ENCODE data around the gene CLDN10.

Gene CLDN10

GRCh38 chr13:95552208-95552538 lies 347 bp upstream of the CLDN10 start:
- no peaks in the 10 kb centered on the region for H3K79me2 ChIP-seq

GRCh38 chr13:95553581-95554385 lies 1.3 kb downstream of the CLDN10 start:
- no peak for TF ChIP-seq CTCF (IDR thresholded peaks at IDR 0.05)
- no peaks in the 10 kb centered on the region for H3K4me1 ChIP-seq
- H3K4me2 ChIP-seq (ENCODE audit: low read length), result peak overlapping the region; percentile 25
- no peaks in the 10 kb centered on the region for H3K9me3 ChIP-seq (ENCODE audit: control insufficient read depth, low read length)
- H3K27ac ChIP-seq, result no peak overlapping the region
- H3K4me3 ChIP-seq (ENCODE audit: low read depth, low read length), result no peak overlapping the region
- no peaks in the 10 kb centered on the region for H3K79me2 ChIP-seq
- no peaks in the 10 kb centered on the region for H3K27me3 ChIP-seq (ENCODE audit: control insufficient read depth, insufficient read depth, low read length)
- H2AFZ ChIP-seq, result no peak overlapping the region
- H3K36me3 ChIP-seq (ENCODE audit: control insufficient read depth, insufficient read depth, low read length), result no peaks in the 10 kb centered on the region
- H3K9ac ChIP-seq, result no peak overlapping the region

More at GRCh38 chr13:95552208-95552538, 347 bp upstream of the CLDN10 start:
- H3K9me3 ChIP-seq (ENCODE audit: control insufficient read depth, low read length), result no peaks in the 10 kb centered on the region
- H3K4me3 ChIP-seq (ENCODE audit: low read depth, low read length), result no peak overlapping the region
- H2AFZ ChIP-seq, result no peak overlapping the region
- no peak overlapping the region for H3K9ac ChIP-seq
- no peaks in the 10 kb centered on the region for H3K4me1 ChIP-seq
- H3K27me3 ChIP-seq (ENCODE audit: control insufficient read depth, insufficient read depth, low read length), result no peaks in the 10 kb centered on the region
- H3K36me3 ChIP-seq (ENCODE audit: control insufficient read depth, insufficient read depth, low read length), result no peaks in the 10 kb centered on the region
- H3K4me2 ChIP-seq (ENCODE audit: low read length), result no peak overlapping the region
- TF ChIP-seq CTCF (IDR thresholded peaks at IDR 0.05), result no peak
- no peak overlapping the region for H3K27ac ChIP-seq

GRCh38 chr13:95557013-95557412 lies 4.5 kb downstream of the CLDN10 start:
- Histone ChIP-seq H3K9ac (no peak overlapping the region), H3K9me3 (ENCODE audit: control insufficient read depth, low read length) (no peaks in the 10 kb centered on the region), H3K27ac (no peak overlapping the region), H3K4me3 (ENCODE audit: low read depth, low read length) (no peak overlapping the region), H2AFZ (no peak overlapping the region), H3K4me1 (no peaks in the 10 kb centered on the region), H3K36me3 (ENCODE audit: control insufficient read depth, insufficient read depth, low read length) (no peaks in the 10 kb centered on the region), H3K79me2 (no peaks in the 10 kb centered on the region), H3K4me2 (ENCODE audit: low read length) (no peak overlapping the region), H3K27me3 (ENCODE audit: control insufficient read depth, insufficient read depth, low read length) (no peaks in the 10 kb centered on the region)
- TF ChIP-seq CTCF (IDR thresholded peaks at IDR 0.05), result no peak

- no peaks in the 10 kb centered on the region for H3K36me3 ChIP-seq (ENCODE audit: control insufficient read depth, insufficient read depth, low read length)
- no peak overlapping the region for H3K4me2 ChIP-seq (ENCODE audit: low read length)
- no peaks in the 10 kb centered on the region for H3K4me1 ChIP-seq
- H3K27me3 ChIP-seq (ENCODE audit: control insufficient read depth, insufficient read depth, low read length), result no peaks in the 10 kb centered on the region
- H3K9ac ChIP-seq, result no peak overlapping the region
- H3K9me3 ChIP-seq (ENCODE audit: control insufficient read depth, low read length), result no peaks in the 10 kb centered on the region
- no peaks in the 10 kb centered on the region for H3K79me2 ChIP-seq
- H3K27ac ChIP-seq, result no peak overlapping the region
- no peak for TF ChIP-seq CTCF (IDR thresholded peaks at IDR 0.05)
- H3K4me3 ChIP-seq (ENCODE audit: low read depth, low read length), result no peak overlapping the region
- H2AFZ ChIP-seq, result no peak overlapping the region
Measured at GRCh38 chr13:95559100-95559499, 6.6 kb downstream of the CLDN10 start.

- no peak for TF ChIP-seq CTCF (IDR thresholded peaks at IDR 0.05)
- Histone ChIP-seq H3K9ac (no peak overlapping the region), H3K79me2 (no peaks in the 10 kb centered on the region)
Measured at GRCh38 chr13:95560387-95560786, 7.9 kb downstream of the CLDN10 start.

More at GRCh38 chr13:95560387-95560786, 7.9 kb downstream of the CLDN10 start:
- Histone ChIP-seq H2AFZ (no peak overlapping the region), H3K4me2 (ENCODE audit: low read length) (no peak overlapping the region), H3K9me3 (ENCODE audit: control insufficient read depth, low read length) (no peaks in the 10 kb centered on the region), H3K27me3 (ENCODE audit: control insufficient read depth, insufficient read depth, low read length) (no peaks in the 10 kb centered on the region), H3K4me3 (ENCODE audit: low read depth, low read length) (no peak overlapping the region), H3K36me3 (ENCODE audit: control insufficient read depth, insufficient read depth, low read length) (no peaks in the 10 kb centered on the region), H3K4me1 (no peaks in the 10 kb centered on the region), H3K27ac (no peak overlapping the region)
